ENCODE data around the gene ASAP3. TPM values are rescaled to one million over a fixed set of nuclear protein-coding genes. Genes with fewer than 3 reads are reported as not detected.

Gene ASAP3
- total and polyA plus RNA-seq, 2 donors (not counting 3 experiments of a cell fraction or from before 2014, with no cell fraction given) = 12.5 to 14.2 TPM

DNA sequence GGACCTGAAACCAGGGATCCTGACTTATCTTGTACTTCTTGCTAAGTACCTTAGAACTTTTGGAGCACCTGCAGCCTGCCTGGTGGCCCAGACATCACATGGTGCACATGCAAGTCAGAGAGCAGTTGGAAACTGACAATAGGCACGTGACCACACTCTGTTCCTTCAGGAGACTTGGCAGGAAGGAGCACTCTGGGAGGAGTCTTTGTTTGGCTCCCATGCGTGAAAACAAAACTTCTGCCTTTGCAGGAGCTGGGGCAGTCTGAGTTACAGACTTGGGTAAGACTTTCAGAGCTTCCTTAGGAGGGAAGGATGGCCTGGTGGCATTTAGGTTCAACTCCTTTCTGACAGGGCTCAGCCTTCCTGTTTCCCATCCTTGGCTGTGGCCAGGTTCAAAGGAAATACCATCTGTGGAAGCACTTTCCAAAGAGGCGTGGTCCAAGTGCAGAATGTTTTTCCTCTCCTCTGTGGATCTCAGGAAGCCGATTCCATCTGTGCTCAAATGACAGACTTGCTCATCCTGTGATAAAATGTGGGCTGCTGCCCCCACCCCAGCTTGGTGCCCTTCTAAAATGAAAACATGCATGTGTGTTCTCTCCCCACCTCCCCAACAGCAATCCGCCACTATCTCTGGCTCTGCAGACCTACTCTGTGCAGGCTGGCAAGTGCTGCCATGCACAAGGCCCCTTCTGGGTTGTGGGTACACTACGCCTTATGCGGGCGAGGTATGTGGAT lies 100.2 kb downstream of the ASAP3 start:
- Histone ChIP-seq H3K36me3 (ENCODE audit: control insufficient read depth in 2 of 2, extremely low read depth in 1 of 2, insufficient read depth in 2 of 2, low read length in 2 of 2) (no peaks in the 10 kb centered on the region), H4K20me1 (replicated peaks; ENCODE audit: control insufficient read depth, extremely low read depth, insufficient read depth, low read length) (no peaks in the 10 kb centered on the region), H3K27me3 (ENCODE audit: control insufficient read depth in 2 of 2, insufficient read depth in 2 of 2, low read length in 2 of 2) (no peaks in the 10 kb centered on the region), H3K4me2 (ENCODE audit: insufficient read depth, low read length) (no peak overlapping the region), H3K4me3 (replicated peaks in 1 of 3; ENCODE audit: insufficient read depth in 1 of 3, low read depth in 1 of 3, low read length in 3 of 3) (no peak overlapping the region), H3K9me1 (replicated peaks; ENCODE audit: control insufficient read depth, extremely low read depth, insufficient read depth, low read length) (no peaks in the 10 kb centered on the region), H3K27ac (ENCODE audit: insufficient read depth, low read depth, low read length) (no peak overlapping the region), H3K9me3 (replicated peaks; ENCODE audit: control insufficient read depth, insufficient read depth, low read length) (no peaks in the 10 kb centered on the region), H3K4me1 (ENCODE audit: control insufficient read depth, extremely low read depth, insufficient read depth, low read length) (peaks cover 20% of the 10 kb centered on the region), H2AFZ (ENCODE audit: low read depth, low read length) (peak overlapping the region; percentile 12), H3K9ac (replicated peaks; ENCODE audit: extremely low read depth, insufficient read depth, low read length) (no peak overlapping the region), H3K79me2 (ENCODE audit: control insufficient read depth, insufficient read depth, low read length) (no peaks in the 10 kb centered on the region)
- BruUV-seq (replicated peaks) = no TSS peak
- dilution Hi-C loops (cut with MboI; ENCODE audit: extremely low pct_ligation_motif_present, low sequenced_read_pairs) = no loop called here
- ChIA-PET POLR2A (interaction anchor here (0.7 kb wide), 1 partner anchor 150 kb away, joined by 6 read pairs; no protein-coding TSS in a partner anchor), CTCF (interaction anchor here (1.0 kb wide), 1 partner anchor 42 kb away, joined by 3 read pairs; no protein-coding TSS in a partner anchor)
- FAIRE-seq (peak; percentile 38), DNase-seq (ENCODE audit: low read depth, low spot score) (no peak)
- TF ChIP-seq, protein P1, sequence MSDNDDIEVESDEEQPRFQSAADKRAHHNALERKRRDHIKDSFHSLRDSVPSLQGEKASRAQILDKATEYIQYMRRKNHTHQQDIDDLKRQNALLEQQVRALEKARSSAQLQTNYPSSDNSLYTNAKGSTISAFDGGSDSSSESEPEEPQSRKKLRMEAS (IDR thresholded peaks at IDR 0.05; ENCODE audit: insufficient read depth, insufficient read length) = peak; percentile 17
- TF ChIP-seq, protein P2, sequence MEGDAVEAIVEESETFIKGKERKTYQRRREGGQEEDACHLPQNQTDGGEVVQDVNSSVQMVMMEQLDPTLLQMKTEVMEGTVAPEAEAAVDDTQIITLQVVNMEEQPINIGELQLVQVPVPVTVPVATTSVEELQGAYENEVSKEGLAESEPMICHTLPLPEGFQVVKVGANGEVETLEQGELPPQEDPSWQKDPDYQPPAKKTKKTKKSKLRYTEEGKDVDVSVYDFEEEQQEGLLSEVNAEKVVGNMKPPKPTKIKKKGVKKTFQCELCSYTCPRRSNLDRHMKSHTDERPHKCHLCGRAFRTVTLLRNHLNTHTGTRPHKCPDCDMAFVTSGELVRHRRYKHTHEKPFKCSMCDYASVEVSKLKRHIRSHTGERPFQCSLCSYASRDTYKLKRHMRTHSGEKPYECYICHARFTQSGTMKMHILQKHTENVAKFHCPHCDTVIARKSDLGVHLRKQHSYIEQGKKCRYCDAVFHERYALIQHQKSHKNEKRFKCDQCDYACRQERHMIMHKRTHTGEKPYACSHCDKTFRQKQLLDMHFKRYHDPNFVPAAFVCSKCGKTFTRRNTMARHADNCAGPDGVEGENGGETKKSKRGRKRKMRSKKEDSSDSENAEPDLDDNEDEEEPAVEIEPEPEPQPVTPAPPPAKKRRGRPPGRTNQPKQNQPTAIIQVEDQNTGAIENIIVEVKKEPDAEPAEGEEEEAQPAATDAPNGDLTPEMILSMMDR (IDR thresholded peaks at IDR 0.05; ENCODE audit: extremely low read depth in 1 of 2, insufficient read depth in 1 of 2, low read depth in 1 of 2, low read length in 2 of 2) = no peak
- intact Hi-C loops (cut with micrococcal nuclease) = loop anchor here (1.0 kb wide), 1 partner anchor 11 kb away; no protein-coding TSS in a partner anchor

DNA sequence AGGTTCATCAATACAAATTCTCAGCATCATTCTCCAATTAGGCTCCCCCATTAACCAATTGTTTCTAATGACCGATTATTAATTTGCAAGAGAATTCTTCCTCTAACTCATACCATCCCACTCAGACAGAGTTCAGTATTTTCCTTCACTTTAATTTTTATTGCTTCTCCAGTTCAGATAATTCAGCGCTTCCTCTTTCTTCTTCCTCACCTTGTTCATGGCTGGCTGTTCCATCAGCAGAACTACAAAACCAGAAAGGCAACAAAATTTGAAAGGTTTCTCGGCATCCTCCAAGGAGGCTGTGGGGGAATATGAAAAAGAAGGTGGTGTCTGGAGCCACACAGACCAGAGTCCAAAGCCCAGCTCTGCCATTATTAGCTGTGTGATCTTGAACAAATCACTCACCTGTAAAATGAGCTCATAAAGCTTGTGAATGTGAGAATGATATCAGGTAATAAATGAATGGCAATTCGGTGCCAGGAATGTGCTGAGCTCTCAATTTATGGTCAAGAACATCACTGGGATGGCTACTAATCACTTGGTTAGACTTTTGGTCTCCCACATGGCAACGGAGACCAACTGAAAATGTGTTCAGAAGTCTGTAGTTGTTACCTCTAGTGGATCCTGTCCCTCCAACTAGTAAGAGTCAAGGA lies 102.6 kb downstream of the ASAP3 start:
- Histone ChIP-seq H3K27ac (ENCODE audit: insufficient read depth, low read depth, low read length) (no peak overlapping the region), H3K4me3 (replicated peaks in 1 of 3; ENCODE audit: insufficient read depth in 1 of 3, low read depth in 1 of 3, low read length in 3 of 3) (no peak overlapping the region), H2AFZ (ENCODE audit: low read depth, low read length) (no peak overlapping the region), H3K4me2 (ENCODE audit: insufficient read depth, low read length) (no peak overlapping the region), H4K20me1 (replicated peaks; ENCODE audit: control insufficient read depth, extremely low read depth, insufficient read depth, low read length) (no peaks in the 10 kb centered on the region), H3K9me1 (replicated peaks; ENCODE audit: control insufficient read depth, extremely low read depth, insufficient read depth, low read length) (no peaks in the 10 kb centered on the region), H3K4me1 (ENCODE audit: control insufficient read depth, extremely low read depth, insufficient read depth, low read length) (peaks cover 30% of the 10 kb centered on the region), H3K79me2 (ENCODE audit: control insufficient read depth, insufficient read depth, low read length) (no peaks in the 10 kb centered on the region), H3K9me3 (replicated peaks; ENCODE audit: control insufficient read depth, insufficient read depth, low read length) (no peaks in the 10 kb centered on the region), H3K36me3 (ENCODE audit: control insufficient read depth in 2 of 2, extremely low read depth in 1 of 2, insufficient read depth in 2 of 2, low read length in 2 of 2) (no peaks in the 10 kb centered on the region), H3K27me3 (ENCODE audit: control insufficient read depth in 2 of 2, insufficient read depth in 2 of 2, low read length in 2 of 2) (no peaks in the 10 kb centered on the region), H3K9ac (replicated peaks; ENCODE audit: extremely low read depth, insufficient read depth, low read length) (no peak overlapping the region)
- BruUV-seq (replicated peaks) = no TSS peak
- ChIA-PET CTCF (interaction anchor here (1.3 kb wide), 1 partner anchor 22 kb away, joined by 5 read pairs; no protein-coding TSS in a partner anchor), POLR2A (no interaction called here)
- dilution Hi-C loops (cut with MboI; ENCODE audit: extremely low pct_ligation_motif_present, low sequenced_read_pairs) (no loop called here), intact Hi-C loops (cut with micrococcal nuclease) (no loop called here)
- TF ChIP-seq JUN (IDR thresholded peaks at IDR 0.05; ENCODE audit: borderline replicate concordance, insufficient read depth, insufficient read length, low read depth) (no peak), POLR2AphosphoS5 (IDR thresholded peaks at IDR 0.05; ENCODE audit: insufficient read depth, low read depth, low read length) (no peak), POLR2A (IDR thresholded peaks at IDR 0.05; ENCODE audit: low read depth, low read length) (no peak), FOS (IDR thresholded peaks at IDR 0.05; ENCODE audit: borderline replicate concordance, insufficient read depth, low read length) (no peak), EZH2 (IDR thresholded peaks at IDR 0.05; ENCODE audit: borderline replicate concordance, low read depth, low read length, severe bottlenecking) (no peak), GATA2 (IDR thresholded peaks at IDR 0.05; ENCODE audit: insufficient read depth, insufficient read length, low read depth, low read length) (no peak), MYC (IDR thresholded peaks at IDR 0.05; ENCODE audit: low read depth, low read length) (no peak)
- TF ChIP-seq, protein P1 (IDR thresholded peaks at IDR 0.05; ENCODE audit: insufficient read depth, insufficient read length) = no peak
- TF ChIP-seq, protein P2 (IDR thresholded peaks at IDR 0.05; ENCODE audit: extremely low read depth in 1 of 2, insufficient read depth in 1 of 2, low read depth in 1 of 2, low read length in 2 of 2) = no peak
- DNase-seq (ENCODE audit: low read depth, low spot score) = no peak
- no peak for FAIRE-seq

Data from endothelial cell of umbilical vein (primary cell).